GM13976 (cell line): ENCODE data around the gene TTYH2.
"Not testable (repeated sequence)": the region's sequence is repeated elsewhere in the genome, so short reads cannot be mapped to it uniquely, and the experiment has no call there.

Experiments used
- DNase-seq: peaks from one replicate; pipeline ENCODE4 v3.0.0; 2012; ENCODE audit warnings: low spot score
- CTCF ChIP-seq: IDR thresholded peaks from 2 replicates; pipeline ENCODE4 v1.5.1; 2012; ENCODE audit warnings: borderline replicate concordance, mild to moderate bottlenecking; ENCODE audit not compliant: insufficient read depth; ENCODE audit errors: extremely low read depth, missing control alignments, control extremely low read depth
- in situ Hi-C: fragments of 300-500 bp; cut with MboI; formaldehyde crosslinking; loops from one replicate; pipeline ENCODE4 v1.12.0; 2022; ENCODE audit warnings: low sequenced_read_pairs, mixed read lengths, inconsistent platforms; ENCODE audit not compliant: unreplicated experiment

Gene TTYH2

GRCh38 chr17:74185571-74186185 is 27.7 kb upstream of the TTYH2 start:
- peak; percentile 15 for DNase-seq
- no peak for TF ChIP-seq CTCF
- in situ Hi-C loops: no loop called here

GRCh38 chr17:74186498-74186897 is 26.9 kb upstream of the TTYH2 start:
- DNase-seq: peak; percentile 6
- no peak for TF ChIP-seq CTCF
- in situ Hi-C loops: no loop called here

GRCh38 chr17:74187761-74188160 is 25.6 kb upstream of the TTYH2 start:
- in situ Hi-C loops: no loop called here
- no peak for TF ChIP-seq CTCF
- peak; percentile 3 for DNase-seq

- in situ Hi-C loops, DNase-seq: not testable (repeated sequence)
Measured at GRCh38 chr17:74188687-74189086, 24.7 kb upstream of the TTYH2 start.

GRCh38 chr17:74190154-74190553 is 23.2 kb upstream of the TTYH2 start:
- peak; percentile 57 for DNase-seq
- in situ Hi-C loops: no loop called here
- TF ChIP-seq CTCF: no peak

GRCh38 chr17:74190807-74191406 is 22.5 kb upstream of the TTYH2 start:
- in situ Hi-C loops: no loop called here
- DNase-seq: no peak
- no peak for TF ChIP-seq CTCF

- in situ Hi-C loops: no loop called here
- no peak for DNase-seq
- TF ChIP-seq CTCF: no peak
Measured at GRCh38 chr17:74192950-74193781, 20.2 kb upstream of the TTYH2 start.
